Left kidney (tissue), 2 donors: ENCODE data around the gene PARD3. TPM values are rescaled to one million over a fixed set of nuclear protein-coding genes. Genes with fewer than 3 reads are reported as not detected.

ENCODE experiments used
- DNase-seq: peaks from one replicate; pipeline ENCODE4 v3.0.0-alpha.2; 2013
- polyA plus RNA-seq: library from polyadenylated mRNA; unstranded; fragments of 120-200 nt; gene quantifications from one replicate; pipeline ENCODE4 v1.2.1, GENCODE V29; 2013; ENCODE audit not compliant: insufficient read length

Gene PARD3
- polyA plus RNA-seq, 1 donor: 81.9 TPM

DNA sequence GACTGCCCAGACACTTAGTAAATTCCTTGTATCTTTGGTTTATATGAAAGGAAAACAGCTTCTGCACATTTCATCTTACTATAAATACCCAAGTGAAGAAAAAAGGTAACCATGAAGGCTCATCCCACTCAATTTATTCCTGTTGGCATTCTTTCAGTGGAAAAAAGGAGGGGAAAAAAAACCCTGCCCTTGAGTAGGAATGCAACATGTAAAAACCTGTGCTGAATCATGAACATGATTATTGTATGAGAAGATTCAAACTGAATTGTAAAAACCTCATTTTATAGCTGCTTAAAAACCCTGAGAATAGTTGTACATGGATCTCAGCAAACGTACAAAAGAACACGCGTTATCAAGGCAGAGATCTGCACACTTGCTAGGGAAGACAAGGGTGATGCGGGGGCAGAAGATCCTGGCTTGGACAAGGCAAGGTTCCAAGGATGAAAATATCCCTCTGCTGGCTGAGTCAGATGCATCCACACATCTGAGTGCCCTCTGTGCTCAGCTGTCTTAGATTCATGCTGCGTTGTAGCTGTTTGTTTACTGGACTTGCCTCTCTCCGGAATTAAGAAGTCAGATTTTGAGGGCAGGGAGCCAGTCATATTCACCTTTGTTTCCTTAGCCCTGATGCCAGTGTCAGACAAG is 658.2 kb downstream of the PARD3 start:
- no peak for DNase-seq

DNA sequence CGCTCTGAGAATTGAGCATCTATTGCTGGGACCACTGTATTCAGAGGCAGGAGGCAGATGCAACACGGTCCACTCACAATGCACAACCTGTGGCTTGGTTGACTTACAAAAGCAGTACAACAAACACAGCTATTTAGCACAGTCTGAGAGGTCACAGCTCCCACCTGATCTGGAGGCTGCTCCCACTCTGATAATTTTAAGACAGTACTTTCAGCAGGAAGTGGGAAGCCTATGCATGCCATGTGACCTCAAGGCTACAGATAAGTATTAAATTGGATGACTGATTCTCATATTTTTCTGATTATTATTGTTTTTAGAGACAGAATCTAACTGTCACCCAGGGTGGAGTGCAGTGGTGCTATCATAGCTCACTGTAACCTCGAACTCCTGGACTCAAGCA is 659.3 kb downstream of the PARD3 start:
- no peak for DNase-seq

DNA sequence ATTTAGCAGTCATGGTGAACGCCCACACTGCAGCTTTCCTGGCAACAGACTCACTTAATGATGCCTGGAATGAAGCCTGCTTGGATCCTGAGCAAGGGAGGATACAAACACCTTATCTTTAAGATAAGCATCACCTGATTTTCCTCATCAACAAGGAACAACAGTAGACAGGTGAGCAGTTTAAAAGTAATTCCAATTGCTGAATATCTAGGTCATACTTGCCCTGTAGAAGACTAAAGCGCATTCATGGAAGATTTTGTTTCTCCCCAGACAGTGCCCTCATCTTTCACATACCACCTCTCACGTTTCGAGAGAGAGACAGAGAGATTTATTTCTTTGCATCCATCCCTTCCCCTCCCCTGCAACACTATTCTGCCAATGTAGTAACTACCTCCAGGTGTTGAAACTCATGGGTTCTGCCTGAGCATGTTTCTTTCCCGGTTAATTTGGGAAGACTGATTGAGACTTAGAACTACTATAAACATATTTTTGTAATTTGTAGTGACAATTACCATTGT is 660.7 kb downstream of the PARD3 start:
- no peak for DNase-seq

DNA sequence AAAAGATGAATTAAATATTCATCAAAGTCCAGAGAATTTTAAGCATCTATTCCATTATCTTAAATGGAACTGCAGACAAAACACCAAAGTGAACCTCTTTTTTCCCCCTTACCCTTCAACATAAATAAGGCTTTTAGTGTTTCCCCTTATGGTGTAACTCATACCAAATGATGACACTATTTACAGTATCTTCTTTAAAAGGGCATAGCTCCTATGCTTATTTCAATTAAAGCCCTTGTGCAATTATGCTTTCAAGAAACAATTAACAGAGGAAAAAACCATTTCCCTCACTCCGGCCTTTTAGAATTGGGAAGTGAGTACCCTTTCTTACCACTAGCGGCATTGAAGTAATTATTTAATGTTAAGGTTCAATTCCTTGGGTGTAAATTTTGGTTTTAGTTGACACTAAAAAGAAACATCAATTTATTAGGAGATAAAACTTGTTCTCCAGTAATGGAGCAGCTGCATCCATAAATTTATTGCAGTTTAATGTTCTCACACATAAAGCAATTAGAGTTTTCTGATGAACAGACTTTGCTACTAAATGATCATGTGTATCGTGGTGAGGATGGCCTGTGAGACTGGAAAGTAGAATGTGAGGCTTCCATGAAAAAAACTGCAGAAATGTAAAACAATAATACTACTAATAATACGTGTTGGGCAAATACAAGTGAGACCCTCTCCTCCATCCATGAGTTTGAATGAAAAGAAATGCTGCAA is 661.3 kb downstream of the PARD3 start:
- no peak for DNase-seq

DNA sequence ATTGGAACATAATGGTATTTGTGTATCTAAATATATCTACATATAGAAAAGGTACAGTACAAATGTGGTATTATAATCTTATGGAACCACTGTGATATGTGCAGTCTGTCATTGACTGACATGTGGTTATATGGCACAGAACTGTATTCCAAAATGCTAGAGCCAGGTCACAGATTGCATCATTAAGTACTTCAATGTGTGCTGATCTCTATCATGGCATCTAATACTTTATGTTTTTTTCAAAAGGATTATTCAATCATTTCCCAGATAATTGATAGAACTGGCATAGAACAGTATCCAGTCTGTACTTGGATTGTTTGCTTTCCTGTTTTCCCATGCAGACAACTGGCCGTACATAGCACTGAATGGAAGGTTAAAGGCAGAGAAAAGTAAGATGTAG is 662.7 kb downstream of the PARD3 start:
- no peak for DNase-seq

DNA sequence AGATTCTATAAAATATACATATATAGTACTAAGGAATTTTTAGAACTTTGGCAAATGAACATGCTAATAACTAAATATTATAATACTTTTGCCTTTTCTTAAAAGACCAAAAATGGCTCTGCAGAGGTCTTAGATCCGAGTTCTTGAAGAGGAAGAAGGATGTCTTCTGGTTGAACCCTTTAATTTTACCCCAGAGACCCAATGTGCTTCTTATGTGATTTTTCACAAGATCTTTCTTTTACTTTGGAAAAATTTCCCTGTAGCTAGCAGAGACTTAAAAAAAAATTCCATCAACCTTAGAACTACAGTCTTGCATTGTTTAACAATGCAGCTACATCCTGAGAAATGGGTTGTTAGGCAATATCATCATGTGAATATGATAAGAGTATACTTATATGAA is 663.2 kb downstream of the PARD3 start:
- DNase-seq: no peak

DNA sequence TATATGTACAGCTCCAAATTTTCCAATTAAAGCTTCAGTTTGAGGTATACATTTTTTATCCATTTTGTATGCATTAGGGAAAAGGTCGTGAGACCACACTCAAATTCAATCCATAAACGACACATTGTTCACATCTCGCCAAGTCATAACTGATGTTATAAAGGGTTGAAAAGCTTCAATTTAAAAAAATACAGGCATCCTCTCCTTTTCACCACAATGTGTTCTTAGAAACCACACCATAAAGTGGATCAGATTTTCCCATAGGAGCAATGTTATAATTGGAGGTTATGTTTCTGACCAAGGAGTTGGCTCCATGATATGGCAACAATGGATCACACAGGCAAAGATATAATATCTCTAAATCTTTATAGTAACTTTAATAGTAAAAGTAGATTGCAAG is 663.6 kb downstream of the PARD3 start:
- no peak for DNase-seq

DNA sequence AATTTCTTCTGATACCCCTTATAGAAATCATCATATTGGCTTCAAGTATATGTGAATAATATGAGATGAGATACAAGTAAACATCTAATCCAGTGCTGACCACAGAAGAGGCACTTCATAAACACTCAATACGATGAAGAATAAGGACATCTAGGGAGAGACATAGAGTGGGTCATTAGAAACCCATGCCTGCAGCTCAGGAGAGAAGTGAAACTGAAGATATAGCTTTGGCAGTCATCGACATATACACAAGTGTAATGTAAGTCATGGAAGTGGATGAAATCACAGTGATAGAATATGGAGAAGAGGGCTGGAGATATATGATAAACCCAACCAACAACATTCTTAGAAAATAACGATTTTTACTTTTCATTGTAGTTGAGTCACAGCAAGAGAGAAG is 665.0 kb downstream of the PARD3 start:
- DNase-seq: no peak

DNA sequence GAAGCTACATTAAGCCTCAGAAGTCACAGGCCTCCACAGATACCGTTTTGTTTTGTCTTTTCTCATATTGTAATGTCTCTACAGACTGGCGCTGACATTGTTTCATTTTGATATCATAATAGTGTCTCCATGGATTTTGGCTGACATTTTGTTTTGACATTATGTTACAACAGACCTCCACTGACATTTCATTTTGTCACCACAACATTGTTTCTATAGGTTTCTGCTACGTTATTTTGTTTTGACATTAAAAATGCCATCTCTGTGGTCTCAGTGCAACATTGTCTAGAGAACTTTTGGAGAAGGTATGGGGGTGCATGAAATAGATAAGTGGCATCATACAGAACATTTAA is 666.8 kb downstream of the PARD3 start:
- DNase-seq: no peak

DNA sequence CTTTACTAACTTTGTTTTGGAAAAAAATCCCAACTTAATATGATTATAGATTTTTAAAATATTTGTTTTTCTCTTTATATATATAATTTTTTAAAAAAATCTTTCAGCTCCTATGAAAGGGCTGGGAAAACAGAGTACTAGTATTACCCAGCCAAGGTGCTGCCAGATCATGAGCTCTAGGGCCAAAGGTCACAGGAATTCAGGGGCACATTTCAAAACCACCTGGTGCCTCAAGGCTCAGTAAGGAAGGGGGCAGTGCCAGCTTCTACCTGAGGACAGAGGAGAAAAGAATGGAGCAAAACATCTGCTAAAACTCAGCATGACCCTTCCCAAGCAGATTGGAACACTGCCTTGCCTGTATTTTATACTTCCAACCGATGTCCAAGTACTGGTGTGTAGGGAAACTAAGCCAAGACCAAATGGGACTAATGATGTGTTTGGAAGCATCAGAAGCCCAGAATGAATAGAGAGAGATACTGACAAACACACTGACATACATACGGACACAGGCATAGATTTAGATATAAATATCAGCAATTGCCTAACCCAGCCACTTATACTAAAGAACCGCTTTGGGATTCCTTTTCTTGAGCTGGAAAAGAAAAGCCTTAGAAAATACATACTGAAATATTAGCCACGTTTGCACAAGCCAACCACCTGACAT is 667.3 kb downstream of the PARD3 start:
- no peak for DNase-seq

DNA sequence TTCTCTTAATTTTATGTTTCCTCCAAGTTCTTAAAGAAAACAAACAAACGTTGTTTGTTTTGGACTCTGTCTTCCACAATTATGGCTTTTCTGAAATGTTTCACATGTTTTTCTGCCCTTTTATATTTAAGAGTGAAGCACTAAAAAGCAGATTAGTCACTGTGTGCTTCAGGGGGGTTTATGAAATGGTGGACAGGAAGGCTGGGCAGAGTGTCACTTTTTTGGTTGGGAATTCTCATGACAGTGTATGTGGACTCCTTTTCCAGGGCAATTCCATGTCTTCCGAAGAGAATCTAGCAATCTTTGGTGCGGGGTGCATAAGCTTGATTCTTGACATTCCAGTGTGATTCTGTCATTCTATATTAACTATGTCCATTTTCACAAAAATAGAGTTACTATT is 669.4 kb downstream of the PARD3 start:
- peak; percentile 56 for DNase-seq

DNA sequence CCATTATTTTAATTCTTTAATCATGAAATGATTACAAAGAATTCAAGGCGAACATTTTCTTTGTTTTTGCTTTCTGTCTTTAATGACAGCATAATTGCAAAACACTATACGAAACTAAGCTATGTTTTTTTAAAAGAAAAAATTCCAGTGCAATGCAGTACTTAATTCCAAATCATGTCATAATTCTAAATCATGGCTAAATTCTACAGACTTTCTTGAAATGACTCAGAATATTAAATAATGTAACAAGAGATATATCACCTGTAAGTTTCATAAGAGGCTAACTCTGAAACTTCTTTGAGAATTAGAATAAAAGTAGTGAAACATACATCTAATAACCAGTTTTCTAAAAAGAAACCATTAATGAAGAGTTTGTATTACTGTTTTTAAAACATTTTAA is 671.6 kb downstream of the PARD3 start:
- DNase-seq: no peak

DNA sequence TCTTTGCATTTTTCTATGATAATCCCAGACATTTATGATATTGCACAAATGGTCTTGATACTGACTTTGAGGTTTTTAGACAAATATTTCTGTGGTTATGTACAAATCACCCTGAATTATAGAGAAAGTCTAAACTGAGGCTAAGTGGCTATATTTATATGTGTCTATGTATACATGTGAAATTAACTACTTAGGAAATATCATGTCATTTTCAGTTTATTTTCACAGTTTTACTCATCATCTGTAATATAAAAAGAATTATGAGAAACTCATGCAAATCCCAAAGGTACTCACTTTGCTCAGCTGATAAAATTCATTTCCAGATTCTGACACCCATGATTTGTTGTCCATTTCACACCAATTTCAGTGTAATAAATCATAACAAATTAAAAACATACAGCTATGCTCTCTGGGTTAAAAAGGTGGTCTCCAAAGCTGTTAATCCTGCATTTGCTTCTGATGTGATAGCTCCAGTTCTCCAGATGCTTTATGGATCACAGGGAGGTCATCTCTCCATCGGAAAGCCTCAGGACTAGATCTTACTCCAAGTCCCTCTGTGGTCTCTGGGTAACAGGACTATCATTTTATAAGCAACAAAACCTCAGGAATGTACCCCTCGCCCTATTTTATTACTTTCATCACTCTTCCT is 673.9 kb downstream of the PARD3 start:
- no peak for DNase-seq

DNA sequence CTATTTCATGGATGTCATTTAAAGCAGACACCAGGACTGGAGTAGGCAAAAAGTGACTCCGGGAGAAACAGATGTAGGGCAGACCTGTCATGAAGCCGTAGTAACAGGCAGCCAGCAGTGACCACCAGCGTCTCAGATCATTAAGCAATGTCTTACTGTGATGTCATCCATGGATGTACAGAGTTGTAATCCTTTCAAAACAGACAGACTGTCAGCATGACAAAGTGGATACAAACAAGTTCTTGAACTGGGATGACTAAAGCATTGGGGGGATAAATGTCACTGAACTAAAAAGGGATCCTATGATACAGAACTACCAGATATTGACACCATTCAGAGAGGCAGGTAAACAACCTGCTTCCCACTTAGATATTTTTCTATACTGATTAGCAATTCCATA is 675.5 kb downstream of the PARD3 start:
- DNase-seq: no peak

DNA sequence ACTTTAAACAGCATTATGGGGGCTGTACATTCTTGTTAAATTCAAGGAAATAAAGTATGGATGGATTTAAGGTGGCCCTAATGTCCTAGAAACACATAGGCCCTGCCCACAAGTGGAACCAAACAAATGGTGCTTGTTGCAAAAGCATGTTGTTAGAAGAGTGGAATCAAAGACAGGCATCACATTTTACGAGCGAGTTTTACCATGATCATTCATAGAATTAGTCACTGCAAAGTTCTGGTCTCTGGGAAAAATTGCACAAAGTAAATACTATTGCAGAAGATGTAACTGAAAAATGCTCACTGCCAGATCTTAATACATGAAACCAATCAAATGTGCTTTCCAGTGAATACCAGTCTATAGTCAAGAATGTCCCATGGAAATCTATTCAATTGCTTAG is 677.1 kb downstream of the PARD3 start:
- DNase-seq: no peak

DNA sequence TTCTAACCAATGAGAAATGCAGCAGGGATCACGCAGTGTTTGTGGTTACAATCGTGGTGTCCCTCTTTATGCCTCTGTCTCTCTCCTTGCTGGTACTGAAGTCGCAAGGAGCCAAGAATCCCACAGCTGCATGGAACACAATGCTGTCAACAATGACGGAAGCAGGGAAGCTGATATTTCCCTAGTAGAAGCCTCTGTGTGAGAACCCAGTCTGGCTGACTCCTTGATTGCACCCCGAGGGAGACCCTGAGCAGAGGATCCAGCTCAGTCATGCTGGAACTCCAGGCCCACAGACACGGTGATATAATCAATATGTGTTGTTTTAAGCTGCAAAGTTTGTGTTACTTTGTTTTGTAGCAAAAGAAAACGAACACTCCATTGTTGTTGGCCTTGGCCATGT is 677.9 kb downstream of the PARD3 start:
- no peak for DNase-seq

DNA sequence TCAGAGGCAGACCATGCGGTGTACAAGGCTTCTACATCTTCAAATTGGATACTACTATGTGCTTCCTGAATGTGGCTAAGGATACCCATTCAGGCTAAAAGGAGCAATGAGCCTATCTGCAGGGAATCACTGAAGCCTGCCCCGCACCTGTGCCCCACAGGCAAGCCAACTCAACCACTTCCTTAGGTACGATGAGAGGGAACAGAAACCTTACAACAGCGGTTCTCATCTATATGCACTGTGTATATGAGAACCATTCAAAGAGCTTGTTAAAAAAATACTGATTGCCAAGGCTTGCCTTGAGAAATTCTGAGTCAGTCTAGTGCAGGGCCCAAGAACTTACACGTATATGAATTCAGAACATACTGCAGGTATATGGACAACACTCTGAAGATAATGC is 679.6 kb downstream of the PARD3 start:
- DNase-seq: no peak

DNA sequence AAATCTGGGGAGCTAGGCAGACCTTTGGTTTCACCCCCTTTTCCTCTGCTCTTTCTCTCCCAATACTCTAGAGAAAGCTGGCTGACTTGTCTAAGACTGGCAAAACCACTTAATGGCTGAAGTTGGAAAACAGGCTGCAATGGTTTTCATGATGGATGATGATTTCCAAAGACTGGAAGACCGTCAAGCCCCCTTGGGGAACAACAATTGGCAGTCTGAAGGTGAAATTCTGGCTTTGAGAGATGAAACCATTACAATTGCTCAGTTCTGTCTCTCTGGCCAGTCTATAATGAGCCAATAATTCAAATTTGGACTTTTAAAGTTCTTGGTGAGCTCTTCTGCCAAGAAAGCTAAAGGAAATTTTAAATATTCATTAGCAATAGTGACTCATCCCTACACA is 680.5 kb downstream of the PARD3 start:
- DNase-seq: no peak

DNA sequence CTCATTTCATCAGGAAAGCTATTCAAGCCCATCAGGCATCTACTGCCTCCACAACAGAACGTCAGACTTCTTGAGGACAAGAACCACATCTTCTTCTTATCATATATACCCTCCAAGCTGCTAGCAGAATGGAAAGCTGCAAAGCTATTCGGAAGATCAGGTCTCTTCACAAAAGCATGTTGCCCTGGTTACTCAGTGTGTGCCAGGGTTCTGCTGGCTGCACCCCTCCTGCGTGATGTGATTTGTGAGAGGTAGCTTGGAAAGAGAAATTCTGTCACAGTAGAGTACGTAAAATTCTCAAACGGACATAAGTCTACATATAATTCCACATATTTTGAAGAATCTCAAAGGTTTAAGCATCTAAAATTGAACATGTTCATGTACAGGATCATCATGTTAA is 681.7 kb downstream of the PARD3 start:
- no peak for DNase-seq

DNA sequence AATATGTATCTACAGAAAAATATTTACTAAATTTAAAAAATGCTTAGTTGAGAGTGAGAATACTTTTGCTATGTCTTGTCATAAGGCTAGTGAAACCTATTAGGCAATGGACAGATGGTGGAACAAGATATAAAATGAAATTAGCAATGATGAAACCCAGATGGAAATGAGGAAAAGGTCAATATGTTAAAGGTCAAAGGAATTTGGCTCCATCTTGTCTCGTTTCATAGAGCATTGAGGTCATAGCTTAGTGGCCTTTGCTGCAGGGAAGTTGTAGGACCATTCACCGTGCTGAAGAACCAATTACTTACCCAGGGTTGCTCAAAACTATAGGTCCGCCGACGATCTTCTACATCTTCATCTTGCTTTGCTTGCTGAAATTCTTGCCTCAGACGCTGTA is 683.9 kb downstream of the PARD3 start:
- DNase-seq: no peak

DNA sequence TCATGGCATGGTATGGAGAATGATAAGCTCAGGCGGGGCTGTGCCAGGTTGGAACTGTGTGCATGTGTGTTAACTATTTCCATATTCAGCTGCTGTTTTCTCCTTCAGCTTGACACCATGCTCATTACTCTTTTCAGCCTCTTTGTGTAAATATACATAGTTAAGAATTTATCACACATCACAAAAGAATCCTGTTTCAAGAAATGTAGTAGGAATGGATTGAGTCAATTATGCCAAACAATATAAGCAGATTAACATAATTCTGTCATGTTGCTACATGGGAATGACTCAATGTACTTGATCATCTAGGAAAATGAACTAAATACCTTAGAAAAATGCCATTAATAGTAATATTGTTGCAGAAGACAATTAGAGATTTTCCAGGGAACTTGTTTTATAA is 687.4 kb downstream of the PARD3 start:
- no peak for DNase-seq

DNA sequence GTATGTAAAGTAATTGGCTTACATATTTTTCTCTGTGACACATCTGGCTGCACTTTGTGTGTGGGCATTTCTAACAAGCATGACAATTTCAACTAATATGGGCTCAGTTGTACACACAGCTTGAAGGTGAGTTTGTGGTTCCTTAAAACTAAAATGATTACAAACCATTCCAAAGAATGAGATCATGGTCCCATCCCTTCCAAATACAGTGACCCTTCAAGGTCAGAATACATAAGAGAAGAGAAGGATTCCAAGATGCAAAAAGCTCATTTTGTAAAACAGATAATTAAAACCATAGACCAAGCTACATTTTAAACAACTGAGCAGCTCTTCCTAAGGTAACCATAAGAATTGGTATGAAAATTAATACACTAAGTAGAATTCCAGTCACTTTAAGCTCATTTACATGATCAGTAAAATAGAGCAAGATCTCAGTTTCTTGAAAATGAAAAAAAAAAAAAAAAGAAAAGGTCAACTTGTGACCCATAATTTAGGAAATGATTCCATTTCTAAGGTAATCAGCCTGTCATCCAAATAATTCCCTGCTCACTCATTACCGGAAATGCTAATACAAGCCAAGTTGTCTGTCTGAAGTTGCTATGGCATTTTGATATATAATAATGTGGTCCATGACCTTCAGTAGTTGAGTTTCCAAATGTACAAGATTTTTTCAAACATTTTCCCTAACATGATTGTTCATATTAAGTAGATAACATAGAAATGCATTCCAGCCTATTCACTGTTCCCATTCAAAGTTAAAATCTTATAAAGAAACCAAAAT is 688.5 kb downstream of the PARD3 start:
- DNase-seq: no peak
